Coronary artery (tissue), 2 donors: ENCODE measurements around the gene FNDC11.
"Not testable (repeated sequence)": the region's sequence is repeated elsewhere in the genome, so short reads cannot be mapped to it uniquely, and the experiment has no call there.

Source experiments
- DNase-seq: peaks from one replicate; pipeline ENCODE4 v3.0.0-alpha.2; 2017; ENCODE audit warnings: low spot score
- H3K27ac ChIP-seq, 2 donors: fragments of 200-600 bp; sonication (generic); one replicate each; pipeline ENCODE4 v1.5.1; 2016 to 2019
- H3K4me3 ChIP-seq: fragments of 200-600 bp; sonication (generic); 2 replicates; pipeline ENCODE4 v1.5.1; 2016; ENCODE audit warnings: mild to moderate bottlenecking, moderate library complexity
- CTCF ChIP-seq: fragments of 200-600 bp; sonication (generic); IDR thresholded peaks from one replicate; pipeline ENCODE4 v1.5.1; 2019; ENCODE audit warnings: antibody characterized with exemption

The FNDC11 gene

GRCh38 chr20:63509088-63509564, 44.8 kb upstream of the FNDC11 start:
- Histone ChIP-seq H3K27ac (no peak overlapping the region), H3K4me3 (no peak overlapping the region)
- no peak for TF ChIP-seq CTCF
- no peak for DNase-seq

GRCh38 chr20:63513207-63513606, 40.8 kb upstream of the FNDC11 start:
- no peak for DNase-seq
- no peak for TF ChIP-seq CTCF
- Histone ChIP-seq H3K27ac (no peak overlapping the region), H3K4me3 (no peak overlapping the region)

DNA sequence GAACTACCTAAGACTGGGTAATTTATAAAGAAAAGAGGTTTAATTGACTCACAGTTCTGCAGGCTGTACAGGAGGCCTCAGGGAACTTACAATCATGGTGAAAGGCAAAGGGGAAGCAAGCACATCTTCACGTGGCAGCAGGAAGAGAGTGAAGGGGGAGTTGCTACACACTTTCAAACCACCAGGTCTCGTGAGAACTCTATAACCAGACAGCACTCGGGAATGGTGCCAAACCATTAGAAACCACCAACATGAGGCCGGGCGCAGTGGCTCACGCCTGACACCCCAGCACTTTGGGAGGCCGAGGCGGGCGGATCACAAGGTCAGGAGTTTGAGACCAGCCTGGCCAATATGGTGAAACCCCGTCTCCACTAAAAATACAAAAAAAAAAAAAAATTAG, 39.4 kb upstream of the FNDC11 start:
- H3K4me3 ChIP-seq, H3K27ac ChIP-seq, DNase-seq: not testable (repeated sequence)

DNA sequence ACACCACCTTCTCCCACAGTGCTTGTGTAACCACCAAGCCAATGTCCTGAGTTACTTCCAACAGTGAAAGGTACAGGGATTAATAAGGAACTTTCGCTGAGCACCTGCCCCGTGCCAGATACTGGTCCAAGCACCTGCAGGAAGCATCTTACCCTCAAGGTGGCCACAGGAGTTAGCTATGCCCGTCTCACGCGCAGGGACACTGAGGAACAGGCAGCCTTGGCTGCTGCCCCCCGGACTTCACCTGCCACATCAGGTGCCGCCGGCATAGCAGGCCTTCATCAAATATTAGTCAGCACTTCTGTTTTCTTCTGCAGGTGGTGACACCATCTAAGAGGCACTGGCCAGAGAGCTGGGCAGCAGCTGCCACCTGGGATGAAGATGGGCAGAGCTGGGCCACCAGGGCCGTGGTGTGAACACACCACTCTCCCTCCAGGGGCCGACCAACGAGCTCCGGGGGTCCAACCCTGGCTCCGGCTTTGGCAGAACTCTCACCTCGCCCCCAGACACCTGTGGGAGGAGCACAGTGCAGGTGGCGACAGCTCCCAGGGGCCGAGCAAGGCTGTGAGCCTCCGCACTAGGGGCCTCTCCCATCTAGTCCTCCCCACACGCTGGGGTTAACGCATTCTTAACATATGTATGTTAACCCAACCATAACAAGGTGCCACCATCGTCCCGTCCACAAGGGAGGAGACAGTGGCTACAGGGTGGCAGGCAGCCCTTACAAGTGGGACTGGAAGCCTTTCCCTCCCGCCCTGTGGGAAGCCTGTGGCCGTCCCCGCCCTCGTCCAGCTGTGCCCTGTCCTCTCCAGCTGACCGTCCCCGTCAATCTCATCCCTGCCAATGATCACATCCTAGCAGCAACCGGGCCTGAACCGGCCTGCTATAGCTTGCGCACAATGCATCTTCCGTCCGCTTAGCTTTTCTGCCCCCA, 36.3 kb upstream of the FNDC11 start:
- Histone ChIP-seq H3K4me3 (no peak overlapping the region), H3K27ac (no peak overlapping the region)
- TF ChIP-seq CTCF = no peak
- no peak for DNase-seq

GRCh38 chr20:63518351-63518861, 35.6 kb upstream of the FNDC11 start:
- H3K27ac ChIP-seq = no peak overlapping the region
- DNase-seq = no peak
- no peak for TF ChIP-seq CTCF
- H3K4me3 ChIP-seq = no peak overlapping the region

- Histone ChIP-seq H3K4me3 (peak overlapping the region; percentile 88), H3K27ac (peak overlapping the region in 1 of 2 donors; percentile 97)
- no peak for TF ChIP-seq CTCF
- DNase-seq = no peak
These were observed 34.9 kb upstream of the FNDC11 start for GRCh38 chr20:63518946-63519667.

DNA sequence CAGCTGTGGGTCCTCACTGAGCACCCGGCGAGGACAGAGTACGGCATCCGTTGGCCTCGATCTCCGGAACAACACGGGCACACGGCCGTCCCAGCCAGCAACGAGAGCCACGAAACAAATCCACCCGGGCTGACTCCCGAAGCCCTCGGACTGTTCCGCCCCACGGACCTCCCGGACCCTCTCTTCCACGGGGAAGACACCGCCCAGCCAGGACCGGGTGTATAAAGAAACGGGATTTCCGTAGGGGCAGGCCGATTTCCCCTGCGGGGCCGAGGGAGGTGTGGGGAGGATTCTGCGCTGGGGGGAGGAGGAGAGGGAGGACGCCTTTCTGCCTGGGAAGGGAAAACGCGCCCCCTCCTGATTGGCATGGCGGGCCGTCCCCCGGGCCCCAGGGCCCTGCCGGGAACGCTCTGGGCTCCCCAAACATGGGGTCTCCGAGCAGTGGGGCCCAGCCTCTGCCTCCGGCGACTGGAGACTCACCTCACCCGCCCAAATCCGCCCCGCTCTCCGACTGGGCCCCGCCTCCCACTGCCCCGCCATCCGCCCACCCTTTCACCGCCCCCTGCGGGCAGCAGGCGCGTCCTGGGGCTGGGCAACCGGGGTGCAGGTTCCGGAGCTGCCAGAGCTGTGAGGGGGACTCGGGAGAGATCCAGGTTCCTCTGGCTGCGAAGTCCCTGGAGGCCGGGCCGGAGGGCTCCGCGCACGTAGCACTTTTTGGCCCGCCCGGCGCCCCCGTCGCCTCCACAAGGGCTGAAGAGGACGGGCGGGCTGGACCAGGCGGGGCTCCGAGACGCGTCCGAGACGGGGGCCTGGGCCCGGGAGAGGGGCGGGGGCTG, 34.1 kb upstream of the FNDC11 start:
- no peak for DNase-seq
- no peak for TF ChIP-seq CTCF
- Histone ChIP-seq H3K4me3 (peak overlapping the region; percentile 88), H3K27ac (peak overlapping the region; percentile 96 to 97)
